Transverse colon (tissue), 4 donors: Measurements from ENCODE around the gene NUDT9. TPM values are rescaled to one million over a fixed set of nuclear protein-coding genes. Genes with fewer than 3 reads are reported as not detected.
"Not testable (repeated sequence)": the region's sequence is repeated elsewhere in the genome, so short reads cannot be mapped to it uniquely, and the experiment has no call there.

Source experiments
- DNase-seq: peaks from one replicate; pipeline ENCODE4 v3.0.0-alpha.2; 2019
- H3K27ac ChIP-seq, 4 donors: fragments of 200-600 bp; sonication (generic); 2 replicates each; pipeline ENCODE4 v1.5.1; 2016 to 2018; ENCODE audit warnings: inconsistent platforms in 4 of 4
- H3K27me3 ChIP-seq: fragments of 200-600 bp; sonication (generic); 2 replicates; pipeline ENCODE4 v1.5.1; 2017; ENCODE audit warnings: inconsistent platforms
- H3K36me3 ChIP-seq, 4 donors: fragments of 200-600 bp; sonication (generic); 2 replicates each; pipeline ENCODE4 v1.5.1; 2017 to 2019; ENCODE audit warnings: inconsistent platforms in 4 of 4
- H3K4me1 ChIP-seq, 4 donors: fragments of 200-600 bp; sonication (generic); 2 replicates each; pipeline ENCODE4 v1.5.1; 2017 to 2020; ENCODE audit warnings: inconsistent platforms in 4 of 4
- H3K4me3 ChIP-seq, 4 donors: fragments of 200-600 bp; sonication (generic); 1 replicate in 1 of 4; 2 replicates in 3 of 4; pipeline versions ENCODE4 v1.5.1 to v1.6.1; 2017 to 2019; ENCODE audit warnings: inconsistent platforms in 4 of 4
- H3K9me3 ChIP-seq, 2 donors: fragments of 200-600 bp; sonication (generic); 2 replicates each; pipeline ENCODE4 v1.5.1; 2017 to 2019; ENCODE audit warnings: inconsistent platforms in 2 of 2
- EP300 ChIP-seq: sonication (generic); formaldehyde crosslinking; IDR thresholded peaks from one replicate; pipeline ENCODE4 v1.6.1; 2017; ENCODE audit warnings: antibody characterized with exemption, low read depth
- POLR2A ChIP-seq: fragments of 450-650 bp; IDR thresholded peaks from one replicate; pipeline ENCODE4 v1.6.1; 2016; ENCODE audit warnings: antibody characterized with exemption, mild to moderate bottlenecking, moderate library complexity
- POLR2AphosphoS5 ChIP-seq, 3 donors: sonication (generic); formaldehyde crosslinking; IDR thresholded peaks; one replicate each; pipeline ENCODE4 v1.6.1; 2016; ENCODE audit warnings: antibody characterized with exemption in 3 of 3
- WGBS, 2 donors: methylation state at CpG; one replicate each; pipeline ENCODE4 v1.1.5; 2018; ENCODE audit warnings: low coverage in 1 of 2; 5-methylcytosine and 5-hydroxymethylcytosine counted together
- in situ Hi-C, 4 donors: fragments of 200-750 bp; cut with MboI; loops; one replicate each; pipeline versions ENCODE4 v1.15.0 to v1.15.1; 2017; ENCODE audit warnings: low sequenced_read_pairs in 3 of 4, low pct_ligation_motif_present in 1 of 4, low pct_unique_long_range_greater_than_20kb in 1 of 4
- intact Hi-C: fragments of 100-400 bp; cut with DNase I; formaldehyde crosslinking; loops from one replicate; pipeline ENCODE4 v1.15.1; 2023; ENCODE audit warnings: low total_unique reads
- total RNA-seq, 4 donors: library from RNA; depleted of rRNA; stranded (reverse); fragments of >200 nt; gene quantifications; one replicate each; pipeline ENCODE4 v1.1.0, GENCODE V29; 2016
- TF ChIP-seq, protein P1 (sequence below), 5 experiments: fragments of 200-600 bp in 3 of 5; fragments of 450-650 bp in 2 of 5; sonication (generic) in 3 of 5; IDR thresholded peaks; 1 replicate in 2 of 5; 2 replicates in 3 of 5; pipeline ENCODE4 v1.5.1; 2016 to 2017; ENCODE audit warnings: antibody characterized with exemption in 5 of 5, inconsistent platforms in 3 of 5, mild to moderate bottlenecking in 2 of 5, moderate library complexity in 1 of 5

Gene NUDT9
- total RNA-seq, 4 donors from 2014 or later = 7.6 to 25.7 (median 20.1) TPM

DNA sequence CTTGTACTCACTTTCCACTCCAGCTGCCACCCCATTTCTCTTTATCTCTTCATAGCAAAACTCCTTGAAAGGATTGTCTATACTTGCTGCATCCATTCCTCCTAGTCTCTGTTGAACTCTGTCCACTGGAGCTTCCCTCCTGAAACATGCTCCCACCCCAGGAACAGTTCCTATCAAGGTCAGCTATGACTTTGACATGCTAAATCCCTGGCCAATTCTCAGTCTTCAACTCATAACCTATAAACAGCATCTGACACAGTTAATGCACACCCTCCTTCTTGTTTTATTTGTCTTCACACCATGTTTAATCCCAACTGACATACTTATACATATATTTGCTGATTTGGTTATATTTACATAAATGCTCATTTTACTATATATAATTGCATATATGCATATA is 59.0 kb downstream of the NUDT9 start:
- Histone ChIP-seq H3K9me3 (no peaks in the 10 kb centered on the region), H3K36me3 (peaks cover 0 to 6% (median 0%) of the 10 kb centered on the region in 4 donors), H3K27ac (no peak overlapping the region), H3K4me3 (no peak overlapping the region), H3K4me1 (no peaks in the 10 kb centered on the region), H3K27me3 (no peaks in the 10 kb centered on the region)
- in situ Hi-C loops (no loop called here), intact Hi-C loops (no loop called here)
- TF ChIP-seq, protein P1, sequence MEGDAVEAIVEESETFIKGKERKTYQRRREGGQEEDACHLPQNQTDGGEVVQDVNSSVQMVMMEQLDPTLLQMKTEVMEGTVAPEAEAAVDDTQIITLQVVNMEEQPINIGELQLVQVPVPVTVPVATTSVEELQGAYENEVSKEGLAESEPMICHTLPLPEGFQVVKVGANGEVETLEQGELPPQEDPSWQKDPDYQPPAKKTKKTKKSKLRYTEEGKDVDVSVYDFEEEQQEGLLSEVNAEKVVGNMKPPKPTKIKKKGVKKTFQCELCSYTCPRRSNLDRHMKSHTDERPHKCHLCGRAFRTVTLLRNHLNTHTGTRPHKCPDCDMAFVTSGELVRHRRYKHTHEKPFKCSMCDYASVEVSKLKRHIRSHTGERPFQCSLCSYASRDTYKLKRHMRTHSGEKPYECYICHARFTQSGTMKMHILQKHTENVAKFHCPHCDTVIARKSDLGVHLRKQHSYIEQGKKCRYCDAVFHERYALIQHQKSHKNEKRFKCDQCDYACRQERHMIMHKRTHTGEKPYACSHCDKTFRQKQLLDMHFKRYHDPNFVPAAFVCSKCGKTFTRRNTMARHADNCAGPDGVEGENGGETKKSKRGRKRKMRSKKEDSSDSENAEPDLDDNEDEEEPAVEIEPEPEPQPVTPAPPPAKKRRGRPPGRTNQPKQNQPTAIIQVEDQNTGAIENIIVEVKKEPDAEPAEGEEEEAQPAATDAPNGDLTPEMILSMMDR (IDR thresholded peaks at IDR 0.05) = no peak
- TF ChIP-seq POLR2A = no peak
- TF ChIP-seq EP300 = no peak
- TF ChIP-seq POLR2AphosphoS5 (IDR thresholded peaks at IDR 0.05) = no peak
- DNase-seq = no peak

DNA sequence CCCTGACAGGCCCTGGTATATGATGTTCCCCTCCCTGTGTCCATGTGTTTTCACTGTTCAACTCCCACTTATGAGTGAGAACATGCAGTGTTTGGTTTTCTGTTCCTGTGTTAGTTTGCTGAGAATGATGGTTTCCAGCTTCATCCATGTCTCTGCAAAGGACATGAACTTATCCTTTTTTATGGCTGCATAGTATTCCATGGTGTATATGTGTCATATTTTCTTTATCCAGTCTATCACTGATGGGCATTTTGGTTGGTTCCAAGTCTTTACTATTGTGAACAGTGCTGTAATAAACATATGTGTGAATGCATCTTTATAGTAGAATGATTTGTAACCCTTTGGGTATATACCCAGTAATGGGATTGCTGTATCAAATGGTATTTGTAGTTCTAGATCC is 60.9 kb downstream of the NUDT9 start:
- H3K36me3 ChIP-seq, H3K4me3 ChIP-seq, H3K27ac ChIP-seq, H3K4me1 ChIP-seq, H3K9me3 ChIP-seq, H3K27me3 ChIP-seq, intact Hi-C loops, DNase-seq, in situ Hi-C loops: not testable (repeated sequence)

DNA sequence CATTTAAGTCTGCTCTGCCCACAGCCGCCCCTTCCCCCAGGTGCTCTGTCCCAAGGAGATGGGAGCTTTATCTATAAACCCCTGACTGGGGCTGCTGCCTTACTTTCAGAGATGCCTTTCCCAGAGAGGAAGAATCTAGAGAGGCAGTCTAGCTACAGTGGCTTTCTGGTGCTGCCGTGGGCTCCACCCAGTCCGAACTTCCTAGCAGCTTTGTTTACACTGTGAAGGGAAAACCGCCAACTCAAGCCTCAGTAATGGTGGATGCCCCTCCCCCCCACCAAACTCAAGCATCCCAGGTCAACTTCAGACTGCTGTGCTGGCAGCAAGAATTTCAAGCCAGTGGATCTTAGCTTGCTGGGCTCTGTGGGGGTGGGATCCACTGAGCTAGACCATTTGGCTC is 66.3 kb downstream of the NUDT9 start:
- 73% methylated on average over 4 of the region's 4 CpGs; no CpG with 5 or more reads in 1 of the 2 donors for WGBS, 2 donors
- DNase-seq = not testable (repeated sequence)
- peaks cover 0 to 15% (median 0%) of the 10 kb centered on the region in 4 donors for H3K36me3 ChIP-seq

DNA sequence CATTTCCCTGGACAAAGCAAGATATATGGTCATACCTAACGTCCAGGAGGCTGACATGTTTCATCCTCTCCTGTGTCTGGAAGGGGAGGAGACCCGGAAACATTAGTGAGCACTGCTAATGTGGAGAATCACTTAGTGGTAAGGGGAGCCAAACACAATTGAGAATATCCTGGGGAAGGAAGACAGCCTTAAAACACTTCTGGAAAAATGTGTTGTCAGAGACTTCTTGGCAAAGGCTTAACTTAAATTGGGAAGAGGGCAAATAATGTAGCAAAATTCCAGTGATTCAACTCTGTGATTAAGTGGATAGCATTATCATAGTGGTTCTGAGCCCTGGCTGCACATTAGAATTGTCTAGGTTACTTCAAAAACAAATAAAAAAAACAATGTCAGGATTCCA is 67.3 kb downstream of the NUDT9 start:
- DNase-seq = no peak
- intact Hi-C loops = no loop called here
- peak overlapping the region in 1 of 4 donors; percentile 19 for H3K27ac ChIP-seq

More for the DNA sequence above, 66.3 kb downstream of the NUDT9 start:
- H3K4me3 ChIP-seq, in situ Hi-C loops, intact Hi-C loops, H3K9me3 ChIP-seq, H3K27me3 ChIP-seq: not testable (repeated sequence)
- H3K4me1 ChIP-seq = peaks cover 0 to 16% (median 0%) of the 10 kb centered on the region in 4 donors
- peak overlapping the region in 1 of 4 donors; percentile 19 for H3K27ac ChIP-seq

DNA sequence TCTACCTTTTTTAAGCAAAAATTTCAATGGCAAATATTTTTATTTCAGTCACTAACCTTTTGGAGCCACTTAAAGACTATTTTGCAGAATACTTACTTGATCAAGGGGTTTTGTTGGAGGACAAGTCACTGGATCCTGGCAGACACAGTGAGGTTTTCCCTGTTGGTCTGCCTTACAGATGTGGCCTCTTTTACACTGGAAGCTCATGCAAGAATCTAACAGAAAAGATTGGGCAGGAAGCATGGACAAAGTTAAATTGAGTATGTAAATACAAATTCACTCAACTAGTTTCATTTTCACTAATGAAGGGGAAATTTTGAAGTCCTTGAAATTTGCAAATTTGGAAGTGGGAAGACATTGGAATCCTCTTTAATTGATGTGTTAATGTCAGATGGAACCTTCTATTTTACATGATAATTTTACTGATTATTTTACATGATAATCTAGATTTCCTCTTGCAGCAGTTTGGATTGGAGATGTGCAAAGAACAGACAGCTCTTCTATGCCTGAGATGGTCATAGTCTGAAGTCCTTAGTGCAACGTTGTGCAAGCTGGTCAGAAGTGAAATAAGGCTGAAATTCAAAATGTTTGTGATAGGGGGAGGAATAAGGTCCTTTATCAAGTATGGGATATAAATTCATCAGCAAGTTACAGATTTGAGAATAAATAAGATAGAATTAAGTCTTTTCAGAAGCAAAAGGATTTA is 68.4 kb downstream of the NUDT9 start:
- in situ Hi-C loops = no loop called here
- no peak for DNase-seq

More for the DNA sequence above, 67.3 kb downstream of the NUDT9 start:
- peaks cover 0 to 19% (median 0%) of the 10 kb centered on the region in 4 donors for H3K4me1 ChIP-seq
- peaks cover 0 to 15% (median 0%) of the 10 kb centered on the region in 4 donors for H3K36me3 ChIP-seq
- H3K4me3 ChIP-seq = no peak overlapping the region
- in situ Hi-C loops = no loop called here
- H3K27me3 ChIP-seq = no peaks in the 10 kb centered on the region
- no peaks in the 10 kb centered on the region for H3K9me3 ChIP-seq
- WGBS, 2 donors = 75% methylated on average over 2 of the region's 2 CpGs
- TF ChIP-seq POLR2A (no peak), EP300 (no peak), POLR2AphosphoS5 (IDR thresholded peaks at IDR 0.05) (no peak)
- TF ChIP-seq, protein P1 (IDR thresholded peaks at IDR 0.05) = no peak

More for the DNA sequence above, 68.4 kb downstream of the NUDT9 start:
- TF ChIP-seq, protein P1 (IDR thresholded peaks at IDR 0.05) = no peak
- TF ChIP-seq EP300 (no peak), POLR2A (no peak), POLR2AphosphoS5 (IDR thresholded peaks at IDR 0.05) (no peak)
- Histone ChIP-seq H3K27ac (no peak overlapping the region), H3K4me1 (peaks cover 0 to 19% (median 0%) of the 10 kb centered on the region in 4 donors), H3K36me3 (peaks cover 0 to 15% (median 3%) of the 10 kb centered on the region in 4 donors), H3K4me3 (no peak overlapping the region), H3K27me3 (no peaks in the 10 kb centered on the region), H3K9me3 (no peaks in the 10 kb centered on the region)
- intact Hi-C loops = no loop called here
- 33 to 60% methylated on average over 1 of the region's 1 CpG for WGBS, 2 donors
